K562 (cell line): ENCODE results near the gene ZNF528. TPM values are rescaled to one million over a fixed set of nuclear protein-coding genes. Genes with fewer than 3 reads are reported as not detected.

ENCODE experiments used
- ATAC-seq: fragments of 200-7000 bp; cut with Tn5 transposase; 3 replicates; pipeline ENCODE4 v1.9.1; 2020; ENCODE audit warnings: moderate library complexity
- BruUV-seq: library from RNA; stranded (reverse); fragments of 400-500 nt; replicated peaks from 2 replicates; lab custom pipeline; 2021; lab: Mats Ljungman, UMichigan
- CTCF ChIA-PET: fragments of 300-600 bp; formaldehyde crosslinking; extraction: SDS; loops from one replicate; lab custom pipeline; 2021; ENCODE audit warnings: low intra/inter-chr PET ratio; lab: Yijun Ruan, JAX
- POLR2A ChIA-PET: fragments of 300-600, 350-650 bp; sonication (Branson Sonifier 250); formaldehyde crosslinking; extraction: SDS; loops from one replicate; lab custom pipeline; 2021; ENCODE audit warnings: antibody characterized with exemption, inconsistent platforms; lab: Yijun Ruan, JAX
- DNase-seq, 4 experiments: peaks; one replicate each; pipeline versions ENCODE4 v3.0.0 to v3.0.0-alpha.2; 2011 to 2018; ENCODE audit warnings: low spot score in 3 of 4, mixed read lengths in 3 of 4; ENCODE audit errors: extremely low read depth in 1 of 4
- FAIRE-seq: peaks from 2 replicates; lab custom pipeline; 2011; peaks lifted over from hg19 to GRCh38; lab: Jason Lieb, UNC
- H2AFZ ChIP-seq: 2 replicates; pipeline ENCODE4 v1.6.0; 2011; ENCODE audit warnings: low read depth, low read length, control low read depth, inconsistent platforms
- H3K27ac ChIP-seq: fragments of 200-600 bp; 3 replicates; pipeline ENCODE4 v1.8.0; 2011; ENCODE audit warnings: low read depth, mild to moderate bottlenecking, control low read depth, inconsistent platforms, low read length, moderate library complexity, mixed read lengths; ENCODE audit errors: extremely low read depth
- H3K27me3 ChIP-seq, 2 experiments: fragments of 300-600 bp in 1 of 2; 2 replicates in 1 of 2; 3 replicates in 1 of 2; pipeline versions ENCODE4 v1.6.0 to v1.8.0; 2011; ENCODE audit warnings: inconsistent platforms in 2 of 2, low read length in 2 of 2, mild to moderate bottlenecking in 1 of 2, mixed read lengths in 1 of 2, moderate library complexity in 1 of 2; ENCODE audit not compliant: control insufficient read depth in 2 of 2, insufficient read depth in 2 of 2
- H3K36me3 ChIP-seq: fragments of 300-600 bp; 3 replicates; pipeline ENCODE4 v1.8.0; 2011; ENCODE audit warnings: mild to moderate bottlenecking, low read length, inconsistent platforms; ENCODE audit not compliant: control insufficient read depth, insufficient read depth
- H3K4me1 ChIP-seq, 2 experiments: fragments of 200-600 bp in 1 of 2; replicated peaks in 1 of 2; 2 replicates in 1 of 2; 3 replicates in 1 of 2; pipeline versions ENCODE4 v1.5.1 to v1.8.0; 2011; ENCODE audit warnings: inconsistent platforms in 2 of 2, low read length in 2 of 2, mild to moderate bottlenecking in 1 of 2, mixed read lengths in 1 of 2, moderate library complexity in 1 of 2; ENCODE audit not compliant: control insufficient read depth in 2 of 2, insufficient read depth in 2 of 2
- H3K4me2 ChIP-seq: 2 replicates; pipeline ENCODE4 v1.6.1; 2011; ENCODE audit warnings: low read length, control low read depth, inconsistent platforms, mixed read lengths; ENCODE audit not compliant: insufficient read depth
- H3K4me3 ChIP-seq: fragments of 200-600 bp; sonication (generic), shearing (Covaris generic); 2 replicates; pipeline ENCODE4 v1.5.1; 2016; ENCODE audit warnings: control low read depth, inconsistent platforms
- H3K79me2 ChIP-seq: fragments of 200-600 bp; 3 replicates; pipeline ENCODE4 v1.8.0; 2011; ENCODE audit warnings: low read length, inconsistent platforms; ENCODE audit not compliant: control insufficient read depth, insufficient read depth
- H3K9ac ChIP-seq, 2 experiments: 2 replicates each; pipeline versions ENCODE4 v1.6.0 to v1.6.1; 2011; ENCODE audit warnings: low read depth in 2 of 2, low read length in 2 of 2, control low read depth in 1 of 2, inconsistent platforms in 1 of 2, mild to moderate bottlenecking in 1 of 2, mixed read lengths in 1 of 2; ENCODE audit not compliant: insufficient read depth in 1 of 2
- H3K9me1 ChIP-seq: one replicate; pipeline ENCODE4 v1.6.0; 2011; ENCODE audit warnings: inconsistent platforms, mild to moderate bottlenecking, low read length, moderate library complexity; ENCODE audit not compliant: control insufficient read depth, insufficient read depth
- H3K9me3 ChIP-seq: replicated peaks from 2 replicates; pipeline ENCODE4 v1.5.1; 2011; ENCODE audit warnings: low read depth, low read length, inconsistent platforms; ENCODE audit not compliant: control insufficient read depth, insufficient read depth
- H4K20me1 ChIP-seq: replicated peaks from 2 replicates; pipeline ENCODE4 v1.6.1; 2011; ENCODE audit warnings: low read length, inconsistent platforms, mixed read lengths; ENCODE audit not compliant: control insufficient read depth, insufficient read depth
- ARID2 ChIP-seq: fragments of 450-650 bp; IDR thresholded peaks from 2 replicates; pipeline ENCODE4 v1.6.1; 2017; ENCODE audit warnings: antibody characterized with exemption, mild to moderate bottlenecking
- CEBPB ChIP-seq: fragments of 450-650 bp; IDR thresholded peaks from 2 replicates; pipeline ENCODE4 v1.6.1; 2016; ENCODE audit warnings: missing genetic modification characterization, missing compliant biosample characterization
- CHD1 ChIP-seq: fragments of 200-600 bp; sonication (generic); IDR thresholded peaks from one replicate; pipeline ENCODE4 v1.6.1; 2012; ENCODE audit warnings: mild to moderate bottlenecking, moderate library complexity, low read length, inconsistent platforms
- ETS1 ChIP-seq: conservative IDR thresholded peaks from 2 replicates; pipeline ENCODE4 v1.6.1; 2011; ENCODE audit warnings: low read depth, mild to moderate bottlenecking, low read length; ENCODE audit not compliant: control insufficient read depth
- FUS ChIP-seq: fragments of 200-400 bp; formaldehyde crosslinking; optimal IDR thresholded peaks from 2 replicates; pipeline ENCODE3; 2017; ENCODE audit warnings: low read depth, low read length
- GTF2E2 ChIP-seq: fragments of 200-800 bp; sonication (Bioruptor generic); IDR thresholded peaks from 2 replicates; pipeline ENCODE4 v1.6.1; 2016; ENCODE audit warnings: missing genetic modification characterization, missing compliant biosample characterization
- HDAC1 ChIP-seq, 2 experiments: fragments of 450-650 bp; IDR thresholded peaks; 2 replicates each; pipeline ENCODE4 v1.6.1; 2016 to 2017; ENCODE audit warnings: inconsistent platforms in 1 of 2, mild to moderate bottlenecking in 1 of 2, moderate library complexity in 1 of 2
- PHF20 ChIP-seq: fragments of 450-650 bp; IDR thresholded peaks from 2 replicates; pipeline ENCODE4 v1.6.1; 2018; ENCODE audit not compliant: partially characterized antibody
- PRMT5 ChIP-seq: sonication (generic); formaldehyde crosslinking; IDR thresholded peaks from 2 replicates; pipeline ENCODE4 v1.5.0; 2020; ENCODE audit warnings: missing genetic modification reagents
- SAFB2 ChIP-seq: fragments of 200-400 bp; formaldehyde crosslinking; IDR thresholded peaks from 2 replicates; pipeline ENCODE4 v1.6.1; 2018; ENCODE audit warnings: borderline replicate concordance, low read length, low read depth, moderate library complexity; ENCODE audit not compliant: severe bottlenecking
- ZNF217 ChIP-seq: sonication (generic); formaldehyde crosslinking; IDR thresholded peaks from 2 replicates; pipeline ENCODE4 v1.8.0; 2022; ENCODE audit warnings: mild to moderate bottlenecking, missing genetic modification reagents
- ZNF57 ChIP-seq: fragments of 450-650 bp; formaldehyde crosslinking; IDR thresholded peaks from 2 replicates; pipeline ENCODE4 v1.4.0; 2020; ENCODE audit warnings: mild to moderate bottlenecking, moderate library complexity
- ZNF639 ChIP-seq, 2 experiments: fragments of 200-800 bp in 1 of 2; sonication (Bioruptor generic) in 1 of 2; sonication (generic) in 1 of 2; formaldehyde crosslinking in 1 of 2; IDR thresholded peaks in 1 of 2; conservative IDR thresholded peaks in 1 of 2; 2 replicates each; pipeline versions ENCODE4 v1.5.0 to v1.6.1; 2016 to 2020; ENCODE audit warnings: missing compliant biosample characterization in 1 of 2, missing genetic modification characterization in 1 of 2, missing genetic modification reagents in 1 of 2
- WGBS: fragments of 100-300 bp; shearing (Covaris generic); methylation state at CpG from one replicate; pipeline ENCODE4 v1.1.6; 2016; ENCODE audit warnings: low coverage, mixed read lengths; ENCODE audit not compliant: insufficient coverage; ENCODE audit errors: missing lambda C conversion rate; 5-methylcytosine and 5-hydroxymethylcytosine counted together
- in situ Hi-C: fragments of 300-500 bp; cut with MboI; formaldehyde crosslinking; loops from 4 replicates; pipeline ENCODE4 v1.15.0; 2018; ENCODE audit warnings: inconsistent platforms, mixed read lengths
- intact Hi-C: fragments of 100-400 bp; cut with micrococcal nuclease; formaldehyde crosslinking; loops from 2 replicates; pipeline ENCODE4 v1.14.2; 2022
- polyA plus RNA-seq, 8 experiments: library from polyadenylated mRNA; depleted of rRNA in 4 of 8; stranded (reverse) in 5 of 8; unstranded in 3 of 8; fragments of >200 nt; fragmentation: Nextera tagmentation in 2 of 8; fragmentation: Illumina TruSeq in 1 of 8; extraction: Ambion mirVana in 2 of 8; extraction: Trizol in 1 of 8; gene quantifications; 2 replicates each; pipeline versions ENCODE4 v1.2.1 to v1.2.3, GENCODE V29; 2011 to 2014; ENCODE audit warnings: inconsistent platforms in 1 of 8, missing spikeins in 1 of 8
- total RNA-seq, 7 experiments: library from RNA; depleted of rRNA in 6 of 7; stranded (reverse); fragments of >200 nt in 6 of 7; fragmentation: Illumina TruSeq in 2 of 7; extraction: Trizol in 2 of 7; gene quantifications; 2 replicates each; pipeline versions ENCODE4 v1.2.1 to v1.2.3, GENCODE V29; 2011 to 2021; ENCODE audit warnings: low replicate concordance in 1 of 7

ZNF528 gene
- total and polyA plus RNA-seq, 9 of the 15 experiments (the other 6 are each of a cell fraction or from before 2014, with no cell fraction given), result 1.2 to 3.9 (median 2.4) TPM

- TF ChIP-seq ZNF57 (CRISPR knock-in tag), result no peak
- no peak for TF ChIP-seq CEBPB (tag)
- no peak for TF ChIP-seq PRMT5 (CRISPR knock-in tag)
- TF ChIP-seq ETS1, result no peak
- no peak for TF ChIP-seq CHD1
- no peak for TF ChIP-seq ZNF217 (CRISPR knock-in tag)
- no peak for TF ChIP-seq HDAC1 (IDR thresholded peaks at IDR 0.05)
- TF ChIP-seq ARID2, result 0 out of 2 replicates have a peak, but pooled peaks have one; percentile 22
- no peak for TF ChIP-seq FUS
Measured at GRCh38 chr19:52391135-52391534, 6.5 kb upstream of the ZNF528 start (continued).

GRCh38 chr19:52398081-52398441 is 412 bp downstream of the ZNF528 start:
- WGBS, result 4% methylated on average over 14 of the region's 14 CpGs
- Histone ChIP-seq H3K4me3 (peak overlapping the region; percentile 50), H3K36me3 (no peaks in the 10 kb centered on the region), H3K4me1 (peaks cover 0 to 8% of the 10 kb centered on the region in 2 experiments; a peak in 2 of 5 replicates), H3K27me3 (no peaks in the 10 kb centered on the region), H3K9ac (peak overlapping the region in 1 of 2 experiments; percentile 50; a peak in 1 of 4 replicates), H3K9me1 (no peaks in the 10 kb centered on the region), H2AFZ (peak overlapping the region; percentile 85), H3K9me3 (no peaks in the 10 kb centered on the region), H4K20me1 (no peaks in the 10 kb centered on the region), H3K4me2 (peak overlapping the region; percentile 79), H3K79me2 (no peaks in the 10 kb centered on the region), H3K27ac (peak overlapping the region; percentile 50; the same call in 1 of the 3 replicates)
- TSS peak; percentile 71 for BruUV-seq
- peak in 3 of 4 experiments; percentile 9 to 16 (median 15) for DNase-seq
- in situ Hi-C loops (no loop called here), intact Hi-C loops (no loop called here)
- ChIA-PET POLR2A (no interaction called here), CTCF (no interaction called here)
- peak; percentile 54; the same call in 2 of the 3 replicates for ATAC-seq
- peak; percentile 10 for TF ChIP-seq PHF20
- TF ChIP-seq SAFB2, result no peak
- peak in 1 of 2 experiments; percentile 43; a peak in 1 of 4 replicates for TF ChIP-seq ZNF639 (CRISPR knock-in tag; conservative IDR thresholded peaks at IDR 0.05 in 1 of 2, IDR thresholded peaks at IDR 0.05 in 1 of 2)
- TF ChIP-seq GTF2E2, result 0 out of 2 replicates have a peak, but pooled peaks have one; percentile 7
- no peak for FAIRE-seq
